ENCODE results near the gene UBE3B.

UBE3B gene

GRCh38 chr12:109541413-109541726 lies 63.9 kb downstream of the UBE3B start:
- peaks cover 39% of the 10 kb centered on the region for H3K4me1 ChIP-seq (ENCODE audit: control insufficient read depth, insufficient read depth, low read length, poor library complexity, severe bottlenecking)
- no peaks in the 10 kb centered on the region for H3K36me3 ChIP-seq (ENCODE audit: control insufficient read depth, insufficient read depth, low read length)
- no peak overlapping the region for H3K4me3 ChIP-seq (ENCODE audit: extremely low read depth, insufficient read depth, low read length, poor library complexity, severe bottlenecking)
- H3K9me3 ChIP-seq (ENCODE audit: control insufficient read depth, low read length), result peaks cover 10% of the 10 kb centered on the region
- H3K27ac ChIP-seq (ENCODE audit: low read depth, low read length, severe bottlenecking), result no peak overlapping the region
- WGBS, 2 experiments (ENCODE audit: insufficient coverage in 2 of 2), result 85 to 94% methylated on average over 3 to 4 of the region's 4 CpGs

- peaks cover 10% of the 10 kb centered on the region for H3K9me3 ChIP-seq (ENCODE audit: control insufficient read depth, low read length)
- WGBS, 2 experiments (ENCODE audit: insufficient coverage in 2 of 2), result 79% methylated on average over 2 of the region's 2 CpGs; no CpG with 5 or more reads in 1 of the 2 experiments
- peaks cover 39% of the 10 kb centered on the region for H3K4me1 ChIP-seq (ENCODE audit: control insufficient read depth, insufficient read depth, low read length, poor library complexity, severe bottlenecking)
- no peak overlapping the region for H3K27ac ChIP-seq (ENCODE audit: low read depth, low read length, severe bottlenecking)
- no peak overlapping the region for H3K4me3 ChIP-seq (ENCODE audit: extremely low read depth, insufficient read depth, low read length, poor library complexity, severe bottlenecking)
- no peaks in the 10 kb centered on the region for H3K36me3 ChIP-seq (ENCODE audit: control insufficient read depth, insufficient read depth, low read length)
Observed at GRCh38 chr12:109542014-109542413, 64.6 kb downstream of the UBE3B start.

GRCh38 chr12:109542876-109543275 lies 65.4 kb downstream of the UBE3B start:
- Histone ChIP-seq H3K27ac (ENCODE audit: low read depth, low read length, severe bottlenecking) (no peak overlapping the region), H3K9me3 (ENCODE audit: control insufficient read depth, low read length) (peaks cover 10% of the 10 kb centered on the region), H3K4me3 (ENCODE audit: extremely low read depth, insufficient read depth, low read length, poor library complexity, severe bottlenecking) (no peak overlapping the region), H3K4me1 (ENCODE audit: control insufficient read depth, insufficient read depth, low read length, poor library complexity, severe bottlenecking) (peaks cover 39% of the 10 kb centered on the region), H3K36me3 (ENCODE audit: control insufficient read depth, insufficient read depth, low read length) (no peaks in the 10 kb centered on the region)
- 94 to 99% methylated on average over 5 to 6 of the region's 6 CpGs for WGBS, 2 experiments (ENCODE audit: insufficient coverage in 2 of 2)

DNA sequence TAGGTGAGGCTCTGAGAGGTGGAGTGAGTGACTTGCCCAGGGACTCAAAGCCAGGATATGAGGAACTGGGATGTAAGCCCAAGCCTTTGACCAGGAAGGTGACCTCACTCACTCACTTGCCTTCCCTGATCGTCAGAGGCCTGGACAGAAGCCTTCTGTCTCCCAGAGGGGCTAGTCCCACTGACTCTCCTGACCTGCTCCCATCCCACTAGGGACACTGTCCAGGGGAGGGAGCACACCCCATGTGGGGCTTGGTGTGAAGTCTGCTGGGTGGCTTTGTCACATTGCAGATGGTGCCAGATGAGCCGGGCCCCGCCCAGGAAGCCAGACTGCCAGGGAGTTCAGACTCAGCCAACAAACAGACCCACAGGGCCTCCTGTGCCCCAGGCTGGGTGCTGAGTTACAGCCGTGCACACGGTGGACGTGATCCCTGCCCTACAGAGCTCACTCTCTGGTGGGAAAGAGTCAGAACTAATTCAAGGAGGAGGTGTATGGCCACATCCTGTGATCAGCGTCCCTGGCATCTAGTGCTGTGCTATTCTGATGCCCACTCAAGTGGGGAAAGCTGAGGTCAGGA lies 67.6 kb downstream of the UBE3B start:
- 80 to 88% methylated on average over 1 to 7 of the region's 7 CpGs for WGBS, 2 experiments (ENCODE audit: insufficient coverage in 2 of 2)

GRCh38 chr12:109545826-109546225 lies 68.4 kb downstream of the UBE3B start:
- H3K36me3 ChIP-seq (ENCODE audit: control insufficient read depth, insufficient read depth, low read length), result no peaks in the 10 kb centered on the region
- H3K27ac ChIP-seq (ENCODE audit: low read depth, low read length, severe bottlenecking), result no peak overlapping the region
- H3K4me1 ChIP-seq (ENCODE audit: control insufficient read depth, insufficient read depth, low read length, poor library complexity, severe bottlenecking), result peaks cover 26% of the 10 kb centered on the region
- no peak overlapping the region for H3K4me3 ChIP-seq (ENCODE audit: extremely low read depth, insufficient read depth, low read length, poor library complexity, severe bottlenecking)
- peaks cover 10% of the 10 kb centered on the region for H3K9me3 ChIP-seq (ENCODE audit: control insufficient read depth, low read length)
- WGBS, 2 experiments (ENCODE audit: insufficient coverage in 2 of 2), result 73 to 100% methylated on average over 2 to 4 of the region's 5 CpGs

More for the DNA sequence above, 67.6 kb downstream of the UBE3B start:
- peaks cover 27% of the 10 kb centered on the region for H3K4me1 ChIP-seq (ENCODE audit: control insufficient read depth, insufficient read depth, low read length, poor library complexity, severe bottlenecking)
- no peak overlapping the region for H3K27ac ChIP-seq (ENCODE audit: low read depth, low read length, severe bottlenecking)
- H3K4me3 ChIP-seq (ENCODE audit: extremely low read depth, insufficient read depth, low read length, poor library complexity, severe bottlenecking), result no peak overlapping the region
- H3K36me3 ChIP-seq (ENCODE audit: control insufficient read depth, insufficient read depth, low read length), result no peaks in the 10 kb centered on the region
- peaks cover 10% of the 10 kb centered on the region for H3K9me3 ChIP-seq (ENCODE audit: control insufficient read depth, low read length)

- 95 to 99% methylated on average over 18 of the region's 18 CpGs for WGBS, 2 experiments (ENCODE audit: insufficient coverage in 2 of 2)
- no peaks in the 10 kb centered on the region for H3K36me3 ChIP-seq (ENCODE audit: control insufficient read depth, insufficient read depth, low read length)
- peaks cover 16% of the 10 kb centered on the region for H3K4me1 ChIP-seq (ENCODE audit: control insufficient read depth, insufficient read depth, low read length, poor library complexity, severe bottlenecking)
- H3K9me3 ChIP-seq (ENCODE audit: control insufficient read depth, low read length), result peaks cover 5% of the 10 kb centered on the region
- no peak overlapping the region for H3K27ac ChIP-seq (ENCODE audit: low read depth, low read length, severe bottlenecking)
- no peak overlapping the region for H3K4me3 ChIP-seq (ENCODE audit: extremely low read depth, insufficient read depth, low read length, poor library complexity, severe bottlenecking)
Observed at GRCh38 chr12:109547286-109547685, 69.9 kb downstream of the UBE3B start.

GRCh38 chr12:109548258-109548657 lies 70.8 kb downstream of the UBE3B start:
- no peaks in the 10 kb centered on the region for H3K9me3 ChIP-seq (ENCODE audit: control insufficient read depth, low read length)
- H3K27ac ChIP-seq (ENCODE audit: low read depth, low read length, severe bottlenecking), result no peak overlapping the region
- WGBS, 2 experiments (ENCODE audit: insufficient coverage in 2 of 2), result 72 to 81% methylated on average over 4 of the region's 4 CpGs
- peaks cover 16% of the 10 kb centered on the region for H3K4me1 ChIP-seq (ENCODE audit: control insufficient read depth, insufficient read depth, low read length, poor library complexity, severe bottlenecking)
- no peak overlapping the region for H3K4me3 ChIP-seq (ENCODE audit: extremely low read depth, insufficient read depth, low read length, poor library complexity, severe bottlenecking)
- H3K36me3 ChIP-seq (ENCODE audit: control insufficient read depth, insufficient read depth, low read length), result no peaks in the 10 kb centered on the region

DNA sequence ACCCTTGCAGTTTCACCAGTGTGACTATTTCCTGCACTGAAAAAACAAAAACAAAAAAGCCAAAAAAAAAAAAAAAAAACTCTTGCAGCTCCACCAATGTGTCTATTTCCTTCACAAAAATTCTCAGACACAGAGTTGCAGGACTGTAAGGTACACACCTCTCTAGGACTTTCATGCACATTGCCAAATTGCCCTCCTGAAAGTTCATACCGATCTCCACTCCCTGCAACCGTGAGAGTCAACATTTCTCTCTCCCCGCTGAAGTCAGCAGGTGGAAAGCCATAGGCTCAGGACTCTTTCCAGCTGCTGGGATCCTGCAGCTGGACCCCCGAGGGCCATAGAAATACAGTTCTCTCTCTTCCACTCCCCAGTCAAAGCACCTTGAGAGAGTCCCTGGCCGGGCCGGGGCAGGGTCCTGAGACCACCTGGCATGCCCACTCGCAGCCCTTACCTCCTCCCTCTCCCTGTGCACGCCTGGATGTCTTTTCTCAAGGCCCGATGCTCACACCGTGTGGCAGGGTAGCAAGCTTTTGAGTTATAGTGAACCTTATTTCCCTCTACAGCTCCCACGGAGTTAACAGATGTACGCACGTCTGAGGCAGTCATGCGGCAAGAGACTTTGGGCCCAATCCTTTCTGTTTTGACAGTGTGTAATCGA lies 72.3 kb downstream of the UBE3B start:
- Histone ChIP-seq H3K4me1 (ENCODE audit: control insufficient read depth, insufficient read depth, low read length, poor library complexity, severe bottlenecking) (peaks cover 16% of the 10 kb centered on the region), H3K27ac (ENCODE audit: low read depth, low read length, severe bottlenecking) (no peak overlapping the region), H3K4me3 (ENCODE audit: extremely low read depth, insufficient read depth, low read length, poor library complexity, severe bottlenecking) (no peak overlapping the region), H3K36me3 (ENCODE audit: control insufficient read depth, insufficient read depth, low read length) (no peaks in the 10 kb centered on the region), H3K9me3 (ENCODE audit: control insufficient read depth, low read length) (no peaks in the 10 kb centered on the region)
- WGBS, 2 experiments (ENCODE audit: insufficient coverage in 2 of 2), result 82 to 88% methylated on average over 9 to 13 of the region's 15 CpGs

DNA sequence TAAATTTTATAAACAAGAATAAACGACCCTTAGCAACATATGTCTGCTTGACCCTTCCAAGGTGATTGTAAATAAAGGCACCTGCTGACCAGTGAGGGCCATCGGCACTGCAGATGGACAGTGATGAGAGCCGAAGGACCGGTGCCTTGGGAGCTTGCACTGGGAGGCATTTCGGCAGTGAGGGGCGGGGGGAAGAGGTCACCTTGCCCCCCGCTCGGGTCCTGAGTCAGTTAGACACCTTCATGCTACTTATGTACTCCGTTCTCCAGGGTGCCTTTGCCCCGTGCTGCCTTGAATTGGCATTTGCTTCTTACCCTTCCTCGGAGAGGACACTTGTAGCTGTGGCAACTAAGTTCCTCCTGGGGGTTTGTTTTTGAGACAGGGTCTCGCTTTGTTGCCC lies 72.8 kb downstream of the UBE3B start:
- 85 to 91% methylated on average over 11 of the region's 12 CpGs for WGBS, 2 experiments (ENCODE audit: insufficient coverage in 2 of 2)
- no peaks in the 10 kb centered on the region for H3K9me3 ChIP-seq (ENCODE audit: control insufficient read depth, low read length)

GRCh38 chr12:109551108-109551507 lies 73.7 kb downstream of the UBE3B start:
- Histone ChIP-seq H3K4me3 (ENCODE audit: extremely low read depth, insufficient read depth, low read length, poor library complexity, severe bottlenecking) (no peak overlapping the region), H3K27ac (ENCODE audit: low read depth, low read length, severe bottlenecking) (no peak overlapping the region), H3K9me3 (ENCODE audit: control insufficient read depth, low read length) (no peaks in the 10 kb centered on the region), H3K4me1 (ENCODE audit: control insufficient read depth, insufficient read depth, low read length, poor library complexity, severe bottlenecking) (peaks cover 5% of the 10 kb centered on the region), H3K36me3 (ENCODE audit: control insufficient read depth, insufficient read depth, low read length) (no peaks in the 10 kb centered on the region)
- 96 to 98% methylated on average over 6 of the region's 6 CpGs for WGBS, 2 experiments (ENCODE audit: insufficient coverage in 2 of 2)

More for the DNA sequence above, 72.8 kb downstream of the UBE3B start:
- Histone ChIP-seq H3K27ac (ENCODE audit: low read depth, low read length, severe bottlenecking) (no peak overlapping the region), H3K36me3 (ENCODE audit: control insufficient read depth, insufficient read depth, low read length) (no peaks in the 10 kb centered on the region), H3K4me3 (ENCODE audit: extremely low read depth, insufficient read depth, low read length, poor library complexity, severe bottlenecking) (no peak overlapping the region), H3K4me1 (ENCODE audit: control insufficient read depth, insufficient read depth, low read length, poor library complexity, severe bottlenecking) (peaks cover 11% of the 10 kb centered on the region)

DNA sequence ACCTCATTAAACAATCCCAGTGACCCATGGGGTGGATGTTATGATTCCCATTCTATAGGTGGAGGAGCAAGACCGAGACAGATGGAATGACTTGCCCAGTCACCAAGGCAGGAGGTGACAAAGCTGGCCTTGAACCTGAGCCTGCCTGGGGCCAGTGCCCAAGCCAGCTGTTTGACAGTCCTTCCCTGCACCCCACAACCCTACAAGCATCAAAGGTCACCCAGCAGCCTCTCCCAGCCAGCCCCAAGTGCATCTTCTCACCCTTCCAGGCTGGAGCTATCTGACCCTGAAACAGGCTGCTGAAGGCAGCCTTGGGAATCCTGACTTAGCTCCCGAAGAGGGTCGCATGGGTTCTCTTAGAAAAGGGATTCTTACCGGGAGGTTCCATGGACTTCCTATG lies 75.5 kb downstream of the UBE3B start:
- no peak overlapping the region for H3K27ac ChIP-seq (ENCODE audit: low read depth, low read length, severe bottlenecking)
- 91 to 94% methylated on average over 4 of the region's 4 CpGs for WGBS, 2 experiments (ENCODE audit: insufficient coverage in 2 of 2)
- peaks cover 5% of the 10 kb centered on the region for H3K4me1 ChIP-seq (ENCODE audit: control insufficient read depth, insufficient read depth, low read length, poor library complexity, severe bottlenecking)
- no peaks in the 10 kb centered on the region for H3K9me3 ChIP-seq (ENCODE audit: control insufficient read depth, low read length)
- no peak overlapping the region for H3K4me3 ChIP-seq (ENCODE audit: extremely low read depth, insufficient read depth, low read length, poor library complexity, severe bottlenecking)
- H3K36me3 ChIP-seq (ENCODE audit: control insufficient read depth, insufficient read depth, low read length), result peaks cover 3% of the 10 kb centered on the region

Measured in mesodermal cell (in vitro differentiated cells).